GM18870 (cell line): ENCODE measurements around the gene GPX4.
"Not testable (repeated sequence)": the region's sequence is repeated elsewhere in the genome, so short reads cannot be mapped to it uniquely, and the experiment has no call there.

ENCODE experiments used
- ATAC-seq: cut with Tn5 transposase; IDR thresholded peaks from one replicate; pipeline ENCODE4 v1.9.1; 2021; ENCODE audit warnings: moderate library complexity; ENCODE audit not compliant: unreplicated experiment

The GPX4 gene

GRCh38 chr19:1113986-1114483 is 10.2 kb downstream of the GPX4 start:
- no peak for ATAC-seq

DNA sequence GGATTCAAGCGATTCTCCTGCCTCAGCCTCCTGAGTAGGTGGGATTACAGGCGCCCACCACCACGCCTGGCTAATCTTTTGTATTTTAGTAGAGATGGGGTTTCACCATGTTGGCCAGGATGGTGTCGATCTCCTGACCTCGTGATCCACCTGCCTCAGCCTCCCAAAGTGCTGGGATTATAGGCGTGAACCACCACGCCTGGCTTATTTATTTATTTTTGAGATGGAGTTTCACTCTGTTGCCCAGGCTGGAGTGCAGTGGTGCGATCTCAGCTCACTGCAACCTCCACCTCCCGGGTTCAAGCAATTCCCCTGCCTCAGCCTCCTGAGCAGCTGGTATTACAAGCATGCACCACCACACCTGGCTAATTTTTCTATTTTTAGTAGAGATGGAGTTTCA is 10.9 kb downstream of the GPX4 start:
- not testable (repeated sequence) for ATAC-seq

DNA sequence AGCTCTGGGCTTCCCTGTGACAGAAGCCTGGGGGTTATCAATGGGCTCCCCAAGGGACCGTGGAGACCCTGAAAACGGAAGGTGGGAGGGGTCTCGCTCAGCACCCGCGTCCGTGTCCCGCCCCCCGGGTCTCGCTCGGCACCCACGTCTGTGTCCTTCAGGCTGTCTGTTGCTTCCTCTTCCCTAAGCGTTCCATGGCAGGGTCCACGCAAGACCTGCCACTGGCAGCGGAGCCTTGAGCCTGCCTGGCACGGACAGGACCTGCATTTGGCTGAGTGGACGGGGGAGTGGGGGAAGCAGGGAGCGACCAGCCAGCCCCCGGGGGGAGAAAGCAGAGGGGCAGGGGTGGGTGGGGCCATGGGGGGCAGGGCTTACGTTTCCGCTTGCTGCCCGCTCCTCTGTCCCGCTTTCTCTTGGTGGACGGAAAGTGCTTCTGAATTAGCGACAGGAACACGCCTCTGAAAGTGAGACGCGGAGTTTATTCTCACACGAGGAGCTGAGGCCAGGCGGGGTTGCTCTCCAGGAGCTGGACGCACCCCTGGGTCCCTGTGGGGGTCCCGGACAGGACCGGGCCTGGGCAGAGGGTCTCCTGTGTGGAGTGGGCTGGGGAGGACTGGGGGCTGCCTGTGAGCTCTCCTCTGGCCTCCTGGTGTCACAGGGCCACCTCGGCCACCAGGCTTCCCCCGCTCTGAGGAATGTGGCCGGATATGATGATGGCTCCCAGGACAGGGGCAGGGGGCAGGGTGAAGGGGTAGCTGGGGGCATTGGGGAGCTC is 12.0 kb downstream of the GPX4 start:
- no peak for ATAC-seq

DNA sequence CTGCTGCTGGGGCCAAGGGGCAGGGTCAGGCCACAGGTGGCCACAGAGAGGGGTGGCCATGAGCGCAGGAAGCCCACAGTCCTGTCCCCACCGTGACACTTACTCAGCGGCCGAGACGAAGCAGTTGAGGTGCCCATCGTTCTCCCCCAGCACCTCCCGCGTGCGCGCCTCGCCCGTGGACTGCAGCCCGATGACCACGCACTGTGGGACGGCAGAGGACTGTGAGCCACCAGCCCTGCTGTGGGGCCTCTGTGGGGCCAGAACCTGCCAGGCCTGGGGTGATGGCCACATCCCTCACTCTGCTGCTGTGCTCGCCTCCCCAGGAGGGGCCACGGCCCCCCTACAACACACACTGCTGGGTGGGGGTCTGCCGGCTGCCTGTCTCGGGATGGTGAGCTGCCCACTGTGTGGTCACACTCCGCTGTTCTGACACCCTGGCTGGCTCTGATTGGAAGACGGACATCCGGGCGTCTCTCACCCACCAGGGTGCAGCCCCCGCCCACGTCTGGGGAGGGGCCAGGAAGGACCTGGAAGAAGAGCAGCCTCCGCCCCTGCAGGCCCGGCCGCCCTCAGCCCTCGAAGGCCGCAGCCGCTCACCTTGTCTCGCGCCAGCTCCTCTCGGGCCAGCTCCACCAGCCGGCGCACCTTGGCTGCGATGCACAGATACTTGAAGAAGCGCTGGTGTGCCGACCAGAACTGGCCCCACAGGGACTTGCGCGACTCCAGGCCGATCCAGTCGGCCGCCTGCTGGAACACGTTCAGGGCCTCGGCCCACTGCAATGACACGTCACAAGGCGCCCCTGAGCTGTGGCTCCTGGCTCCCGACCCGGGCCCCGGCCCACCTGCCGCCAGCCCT is 13.2 kb downstream of the GPX4 start:
- ATAC-seq, result no peak

DNA sequence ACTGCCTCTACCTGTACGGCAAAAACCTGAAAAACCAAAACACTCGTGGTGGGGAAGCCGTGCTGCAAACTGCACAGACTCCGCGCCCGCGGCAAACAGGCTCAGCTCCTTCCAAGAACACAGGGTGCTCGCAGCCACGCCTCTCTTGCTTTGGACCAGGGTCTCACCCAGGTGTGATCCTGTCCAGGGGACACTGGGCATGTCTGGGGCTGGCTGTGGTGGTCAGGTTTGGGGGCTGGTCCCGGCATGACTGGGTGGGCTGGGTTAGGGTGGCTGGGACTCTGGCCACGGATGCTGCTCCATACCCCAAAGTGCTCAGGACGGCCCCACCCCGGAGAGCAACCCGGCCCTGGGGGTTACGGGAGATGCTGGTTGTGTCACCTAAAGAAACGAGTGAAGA is 13.9 kb downstream of the GPX4 start:
- ATAC-seq, result no peak

- ATAC-seq, result no peak
Measured at GRCh38 chr19:1118999-1119398, 15.2 kb downstream of the GPX4 start.

DNA sequence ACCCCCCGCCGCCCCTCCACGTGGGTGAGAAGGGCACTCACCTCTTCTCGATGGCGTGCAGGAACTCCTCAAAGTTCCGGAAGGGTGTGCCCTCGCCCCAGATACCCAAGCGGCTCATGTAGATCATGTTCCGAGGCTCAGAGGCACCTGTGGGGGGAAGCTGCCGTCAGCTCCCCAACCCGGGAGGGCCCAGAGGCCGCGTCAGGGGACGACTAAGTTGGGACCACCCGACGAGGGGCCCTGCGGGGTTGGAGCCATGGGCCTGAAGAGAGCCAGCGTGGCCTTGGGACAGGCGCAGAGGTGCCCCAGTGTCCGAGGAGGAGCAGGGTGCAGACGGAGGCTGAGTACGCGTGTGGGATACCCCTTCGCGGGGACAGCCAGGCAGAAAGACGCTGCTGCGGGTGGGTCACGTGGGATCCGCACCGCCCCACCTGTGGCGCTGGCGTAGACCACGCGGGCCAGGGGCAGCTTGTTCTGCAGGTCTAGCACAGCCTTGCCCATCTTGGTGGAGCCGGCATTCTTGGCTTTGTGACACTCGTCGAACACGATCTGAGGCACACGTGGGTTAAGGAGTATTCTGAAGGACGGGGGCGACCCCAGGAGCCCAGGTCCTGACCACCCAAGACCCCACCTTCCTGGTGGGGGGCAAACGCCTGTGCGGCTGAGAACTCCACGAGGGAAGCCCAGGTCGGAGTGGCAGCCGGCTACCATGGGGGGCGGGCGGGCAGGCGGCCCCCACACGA is 15.9 kb downstream of the GPX4 start:
- no peak for ATAC-seq

DNA sequence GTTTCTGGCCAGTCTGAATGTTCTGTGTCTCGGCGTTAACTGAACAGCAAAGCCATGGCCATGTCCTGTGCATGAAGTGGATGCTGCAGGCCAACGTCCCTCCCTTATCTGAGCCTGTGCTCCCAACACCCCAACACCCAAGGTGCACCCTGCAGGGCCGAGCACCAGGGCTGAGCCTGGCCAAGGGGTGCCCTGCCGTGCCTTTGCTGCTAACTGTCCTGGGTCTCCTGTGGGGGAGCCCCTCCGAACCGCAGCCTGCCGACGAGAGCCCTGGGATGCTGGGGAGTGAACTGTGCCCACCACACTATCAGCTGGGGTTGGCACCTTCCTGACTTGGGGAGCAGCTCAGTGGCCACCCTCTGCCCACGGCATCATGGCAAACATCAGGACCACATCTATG is 17.6 kb downstream of the GPX4 start:
- no peak for ATAC-seq

DNA sequence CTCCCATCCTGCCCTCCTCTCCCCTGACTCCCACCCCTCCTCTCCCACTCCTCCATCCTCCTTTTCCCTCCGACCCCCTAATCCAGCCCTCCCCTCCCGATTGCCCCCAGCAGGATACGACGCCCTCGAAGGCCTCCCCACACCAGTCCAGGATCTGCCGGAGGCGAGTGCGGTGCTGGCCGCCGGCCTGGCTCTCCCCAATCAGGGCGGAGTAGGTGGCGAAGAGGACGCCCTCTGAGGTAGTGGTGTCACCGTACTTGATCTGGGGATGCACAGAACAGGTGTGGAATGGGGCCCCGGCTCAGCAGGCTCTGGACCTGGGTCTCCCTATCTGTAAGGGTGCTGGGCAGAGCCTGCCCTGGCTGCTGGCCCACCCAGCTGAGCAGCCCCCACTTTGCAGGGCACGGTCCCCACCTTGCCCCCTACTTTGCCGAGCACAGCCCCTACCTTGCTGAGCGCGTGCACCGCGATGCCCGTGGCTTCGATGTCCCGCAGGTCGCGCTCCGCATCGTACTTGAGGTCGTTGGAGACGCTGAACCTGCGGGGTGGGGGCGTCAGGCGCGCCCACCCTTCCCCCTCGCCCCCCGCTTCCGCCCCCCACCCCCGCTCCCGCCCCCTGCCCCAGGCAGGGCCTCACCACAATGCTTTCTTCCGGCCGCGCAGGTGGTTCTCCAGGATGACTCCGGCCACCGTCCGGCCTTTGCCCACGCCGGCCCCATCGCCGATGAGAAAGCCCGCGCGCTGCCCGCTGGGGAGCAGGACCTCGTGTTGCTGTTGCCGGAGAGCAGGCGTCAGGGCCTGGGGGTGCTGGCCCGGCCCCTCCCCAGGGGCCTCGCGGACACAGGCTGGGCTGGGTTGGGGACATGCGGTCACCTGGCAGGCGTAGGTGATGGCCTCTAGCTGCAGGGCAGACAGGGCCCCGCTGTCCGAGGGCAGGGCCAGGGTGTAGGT is 18.5 kb downstream of the GPX4 start:
- no peak for ATAC-seq

GRCh38 chr19:1122972-1123363 is 19.2 kb downstream of the GPX4 start:
- no peak for ATAC-seq

- no peak for ATAC-seq
Measured at GRCh38 chr19:1123381-1123780, 19.6 kb downstream of the GPX4 start.

DNA sequence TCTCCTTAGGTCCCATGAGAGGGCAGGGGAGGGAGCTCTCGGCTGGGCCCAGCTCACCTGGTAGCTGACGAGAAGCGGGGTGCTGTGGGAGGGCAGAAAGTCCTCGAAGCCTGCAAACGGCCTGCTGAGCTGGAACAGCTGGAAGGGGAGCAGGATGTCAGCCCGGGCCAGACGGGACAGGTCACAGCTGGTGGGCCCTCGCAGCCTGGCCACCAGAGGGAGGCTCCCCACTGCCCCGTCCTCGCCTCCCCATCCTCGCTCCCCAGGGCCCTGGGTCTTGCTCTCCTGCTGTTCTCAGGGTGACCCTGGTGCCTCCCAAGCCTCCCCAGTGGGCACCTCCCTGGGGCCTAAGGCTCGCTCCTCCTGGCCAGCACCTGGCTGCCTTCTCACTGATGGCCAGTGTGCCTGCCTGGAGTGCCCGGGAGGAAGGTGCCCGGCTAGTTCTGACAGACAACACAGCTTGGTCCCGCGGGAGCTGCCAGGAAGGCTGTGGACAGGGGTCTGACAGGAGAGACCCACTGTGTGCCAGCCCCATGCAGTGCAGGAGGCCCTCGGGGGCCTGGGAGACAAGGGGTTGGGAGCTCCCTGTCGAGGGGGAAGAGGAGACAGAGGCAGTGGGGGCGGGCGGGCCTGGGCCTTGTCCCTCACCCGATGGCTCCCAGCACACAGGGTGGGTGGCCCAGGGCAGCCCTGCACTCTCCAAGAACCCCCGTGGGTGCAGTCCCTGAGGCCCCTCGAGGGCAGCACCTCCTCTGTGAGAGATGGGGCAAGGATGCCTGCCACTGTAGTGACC is 20.3 kb downstream of the GPX4 start:
- ATAC-seq, result no peak

GRCh38 chr19:1125601-1126467 is 22.0 kb downstream of the GPX4 start:
- no peak for ATAC-seq

DNA sequence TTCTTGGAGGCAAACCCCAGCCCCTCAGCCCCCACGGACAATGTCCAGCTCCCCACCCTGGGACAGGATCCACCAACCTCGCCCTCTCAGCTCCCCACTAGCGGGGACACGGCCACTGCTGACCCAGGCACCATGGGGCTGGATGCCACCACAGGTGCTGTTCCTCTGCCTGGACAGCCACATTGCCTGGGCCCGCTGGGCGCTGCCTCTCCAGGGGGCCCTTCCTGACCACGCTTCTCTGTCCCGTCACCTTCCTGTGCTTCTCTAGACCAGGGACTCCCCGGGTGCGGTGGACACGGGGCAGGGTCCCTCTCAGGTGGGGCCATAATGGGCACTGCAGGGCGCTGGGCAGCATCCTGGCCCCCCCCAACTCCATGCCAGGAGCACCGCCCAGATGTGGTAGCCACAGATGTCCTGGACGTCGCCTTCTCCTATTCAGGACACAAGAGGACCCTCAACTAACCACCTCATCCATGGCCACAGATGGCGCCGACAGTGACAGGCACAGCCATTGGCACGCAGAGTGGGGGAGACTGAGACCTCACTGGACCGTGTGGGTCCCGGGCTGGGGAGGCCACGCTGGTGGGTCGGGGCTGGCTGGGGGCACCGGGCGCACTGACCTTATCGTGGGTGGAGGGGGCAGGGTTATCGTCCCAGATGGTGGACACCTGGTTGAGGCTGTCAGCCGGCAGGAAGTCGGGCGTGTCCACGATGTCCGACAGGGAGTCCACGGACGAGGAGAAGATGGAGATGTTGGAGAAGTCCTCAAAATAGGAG is 23.4 kb downstream of the GPX4 start:
- ATAC-seq, result no peak

GRCh38 chr19:1128106-1128505 is 24.3 kb downstream of the GPX4 start:
- no peak for ATAC-seq

GRCh38 chr19:1129084-1129483 is 25.3 kb downstream of the GPX4 start:
- ATAC-seq, result not testable (repeated sequence)

GRCh38 chr19:1129535-1129934 is 25.7 kb downstream of the GPX4 start:
- ATAC-seq, result no peak
